ENCODE data around the gene BCLAF1.

Gene BCLAF1, protein sequence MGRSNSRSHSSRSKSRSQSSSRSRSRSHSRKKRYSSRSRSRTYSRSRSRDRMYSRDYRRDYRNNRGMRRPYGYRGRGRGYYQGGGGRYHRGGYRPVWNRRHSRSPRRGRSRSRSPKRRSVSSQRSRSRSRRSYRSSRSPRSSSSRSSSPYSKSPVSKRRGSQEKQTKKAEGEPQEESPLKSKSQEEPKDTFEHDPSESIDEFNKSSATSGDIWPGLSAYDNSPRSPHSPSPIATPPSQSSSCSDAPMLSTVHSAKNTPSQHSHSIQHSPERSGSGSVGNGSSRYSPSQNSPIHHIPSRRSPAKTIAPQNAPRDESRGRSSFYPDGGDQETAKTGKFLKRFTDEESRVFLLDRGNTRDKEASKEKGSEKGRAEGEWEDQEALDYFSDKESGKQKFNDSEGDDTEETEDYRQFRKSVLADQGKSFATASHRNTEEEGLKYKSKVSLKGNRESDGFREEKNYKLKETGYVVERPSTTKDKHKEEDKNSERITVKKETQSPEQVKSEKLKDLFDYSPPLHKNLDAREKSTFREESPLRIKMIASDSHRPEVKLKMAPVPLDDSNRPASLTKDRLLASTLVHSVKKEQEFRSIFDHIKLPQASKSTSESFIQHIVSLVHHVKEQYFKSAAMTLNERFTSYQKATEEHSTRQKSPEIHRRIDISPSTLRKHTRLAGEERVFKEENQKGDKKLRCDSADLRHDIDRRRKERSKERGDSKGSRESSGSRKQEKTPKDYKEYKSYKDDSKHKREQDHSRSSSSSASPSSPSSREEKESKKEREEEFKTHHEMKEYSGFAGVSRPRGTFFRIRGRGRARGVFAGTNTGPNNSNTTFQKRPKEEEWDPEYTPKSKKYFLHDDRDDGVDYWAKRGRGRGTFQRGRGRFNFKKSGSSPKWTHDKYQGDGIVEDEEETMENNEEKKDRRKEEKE

GRCh38 chr6:136289579-136290409, at the start of gene BCLAF1:
TSS of gene BCLAF1 (minus strand) at chr6:136289846. CDS start at chr6:136279866, 9,980 bp downstream.
- Histone ChIP-seq H3K4me1 (ENCODE audit: control insufficient read depth, insufficient read depth, low read length) (peaks cover 17% of the 10 kb centered on the region), H3K27me3 (ENCODE audit: control insufficient read depth in 1 of 2, insufficient read depth in 2 of 2, low read length in 2 of 2) (no peaks in the 10 kb centered on the region), H3K9ac (ENCODE audit: low read length in 2 of 2) (peak within 1 kb of the TSS; percentile 100), H3K27ac (ENCODE audit: low read length) (peak within 1 kb of the TSS; percentile 100), H3K9me3 (ENCODE audit: control insufficient read depth in 2 of 2, low read length in 2 of 2) (no peaks in the 10 kb centered on the region), H3K4me3 (ENCODE audit: low read length in 2 of 2) (peak within 1 kb of the TSS; percentile 95 to 100), H3K36me3 (ENCODE audit: control insufficient read depth in 2 of 2, insufficient read depth in 2 of 2, low read length in 2 of 2) (no peaks in the 10 kb centered on the region)

DNA sequence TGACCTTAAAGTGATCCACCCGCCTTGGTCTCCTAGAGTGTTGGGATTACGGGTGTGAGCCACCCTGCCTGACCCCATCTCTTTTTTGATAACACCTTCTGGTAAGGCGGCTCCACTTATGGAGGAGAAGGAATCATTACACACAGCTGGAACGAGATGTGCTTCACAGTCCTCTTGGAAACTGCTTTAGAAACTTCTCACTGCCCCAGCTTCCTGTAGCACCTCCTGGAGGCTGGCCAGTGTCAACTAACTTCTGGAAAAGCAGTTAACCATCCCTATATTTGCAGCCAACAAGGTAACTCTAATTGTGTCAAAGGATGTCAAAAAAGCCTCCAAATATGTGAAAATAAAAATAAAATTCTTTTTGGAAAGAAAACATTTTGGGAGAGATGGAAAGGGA, 48.8 kb upstream of the BCLAF1 start:
- Histone ChIP-seq H3K9ac (ENCODE audit: low read length in 2 of 2) (no peak overlapping the region), H3K27me3 (ENCODE audit: control insufficient read depth in 1 of 2, insufficient read depth in 2 of 2, low read length in 2 of 2) (no peaks in the 10 kb centered on the region), H3K4me1 (ENCODE audit: control insufficient read depth, insufficient read depth, low read length) (peaks cover 3% of the 10 kb centered on the region), H3K27ac (ENCODE audit: low read length) (no peak overlapping the region), H3K36me3 (ENCODE audit: control insufficient read depth in 2 of 2, insufficient read depth in 2 of 2, low read length in 2 of 2) (no peaks in the 10 kb centered on the region), H3K4me3 (ENCODE audit: low read length in 2 of 2) (no peak overlapping the region), H3K9me3 (ENCODE audit: control insufficient read depth in 2 of 2, low read length in 2 of 2) (no peaks in the 10 kb centered on the region)

- Histone ChIP-seq H3K36me3 (ENCODE audit: control insufficient read depth in 2 of 2, insufficient read depth in 2 of 2, low read length in 2 of 2) (no peaks in the 10 kb centered on the region), H3K27ac (ENCODE audit: low read length) (no peak overlapping the region), H3K9ac (ENCODE audit: low read length in 2 of 2) (no peak overlapping the region), H3K27me3 (ENCODE audit: control insufficient read depth in 1 of 2, insufficient read depth in 2 of 2, low read length in 2 of 2) (no peaks in the 10 kb centered on the region), H3K9me3 (ENCODE audit: control insufficient read depth in 2 of 2, low read length in 2 of 2) (no peaks in the 10 kb centered on the region), H3K4me3 (ENCODE audit: low read length in 2 of 2) (no peak overlapping the region), H3K4me1 (ENCODE audit: control insufficient read depth, insufficient read depth, low read length) (peaks cover 3% of the 10 kb centered on the region)
Observed at GRCh38 chr6:136337606-136338005, 48.0 kb upstream of the BCLAF1 start.

DNA sequence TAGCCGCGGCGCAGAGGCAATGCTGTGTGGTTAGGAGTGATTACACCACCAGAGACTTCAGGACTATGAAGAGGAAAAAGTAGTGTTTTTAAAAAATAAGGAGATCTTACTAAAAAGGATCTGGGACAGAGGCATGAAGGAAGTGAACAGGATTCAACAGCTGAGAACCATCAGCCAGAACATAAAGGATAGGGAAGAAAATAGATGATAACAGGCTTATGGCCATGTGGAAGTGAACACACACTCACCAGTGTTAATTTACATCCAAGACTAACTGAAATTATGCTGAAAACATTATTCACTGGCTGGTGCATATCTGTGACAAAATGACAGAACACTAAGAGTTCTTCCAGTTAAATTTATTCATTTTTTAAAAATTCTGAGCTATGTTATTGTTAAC, 47.5 kb upstream of the BCLAF1 start:
- Histone ChIP-seq H3K4me1 (ENCODE audit: control insufficient read depth, insufficient read depth, low read length) (peaks cover 3% of the 10 kb centered on the region), H3K27ac (ENCODE audit: low read length) (no peak overlapping the region), H3K27me3 (ENCODE audit: control insufficient read depth in 1 of 2, insufficient read depth in 2 of 2, low read length in 2 of 2) (no peaks in the 10 kb centered on the region), H3K36me3 (ENCODE audit: control insufficient read depth in 2 of 2, insufficient read depth in 2 of 2, low read length in 2 of 2) (no peaks in the 10 kb centered on the region), H3K4me3 (ENCODE audit: low read length in 2 of 2) (no peak overlapping the region), H3K9ac (ENCODE audit: low read length in 2 of 2) (no peak overlapping the region), H3K9me3 (ENCODE audit: control insufficient read depth in 2 of 2, low read length in 2 of 2) (no peaks in the 10 kb centered on the region)

DNA sequence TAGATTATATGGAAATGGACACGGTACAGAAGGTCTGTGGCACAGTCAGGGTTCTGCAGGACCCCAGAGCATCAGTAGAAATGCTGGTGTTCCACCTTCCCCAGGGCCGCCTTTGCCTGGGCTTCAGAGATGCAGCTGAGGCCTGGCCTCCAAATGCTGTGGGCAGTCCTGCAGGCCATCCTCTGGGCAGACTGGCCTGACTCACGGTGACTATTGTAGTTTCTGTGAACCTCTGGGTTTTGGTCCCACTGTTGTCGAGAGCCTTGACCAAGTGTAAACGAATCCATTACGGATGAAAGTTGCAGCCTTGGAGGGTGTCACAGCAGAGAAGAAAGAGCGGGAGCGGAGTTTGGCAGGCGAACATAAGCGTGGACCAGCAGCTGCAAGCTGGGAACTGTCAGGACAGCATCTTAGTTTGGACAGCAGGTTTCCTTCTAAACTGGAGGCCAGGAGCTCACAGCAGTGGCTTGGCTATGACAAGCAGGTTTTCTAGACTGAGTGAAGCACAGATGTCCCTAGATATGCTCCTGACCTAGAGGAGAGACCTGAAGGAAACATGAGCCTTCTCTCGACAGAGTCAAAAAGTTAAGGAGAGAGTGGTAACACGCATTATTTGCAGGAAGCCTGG, 46.2 kb upstream of the BCLAF1 start:
- Histone ChIP-seq H3K9me3 (ENCODE audit: control insufficient read depth in 2 of 2, low read length in 2 of 2) (no peaks in the 10 kb centered on the region), H3K36me3 (ENCODE audit: control insufficient read depth in 2 of 2, insufficient read depth in 2 of 2, low read length in 2 of 2) (no peaks in the 10 kb centered on the region), H3K27ac (ENCODE audit: low read length) (no peak overlapping the region), H3K4me3 (ENCODE audit: low read length in 2 of 2) (no peak overlapping the region), H3K27me3 (ENCODE audit: control insufficient read depth in 1 of 2, insufficient read depth in 2 of 2, low read length in 2 of 2) (no peaks in the 10 kb centered on the region), H3K4me1 (ENCODE audit: control insufficient read depth, insufficient read depth, low read length) (peaks cover 3% of the 10 kb centered on the region), H3K9ac (ENCODE audit: low read length in 2 of 2) (no peak overlapping the region)

DNA sequence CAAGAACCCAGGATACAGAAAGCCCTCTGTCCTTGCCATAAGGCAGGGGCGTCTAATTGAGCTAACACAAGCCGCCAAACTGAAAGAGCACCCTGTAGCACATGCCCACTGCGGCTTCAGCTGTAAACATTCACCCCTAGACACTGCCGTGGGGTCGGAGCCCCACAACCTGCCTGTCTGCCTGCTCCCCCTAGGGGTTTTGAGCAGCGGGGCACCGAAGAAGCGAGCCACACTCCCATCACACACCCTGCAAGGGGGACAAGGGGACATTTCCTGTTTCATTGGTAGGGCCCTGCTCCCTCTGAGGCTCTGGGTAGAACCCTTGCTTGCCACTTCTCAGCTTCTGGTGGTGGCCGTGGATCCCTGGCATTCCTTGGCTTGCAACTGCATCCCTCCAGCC, 45.2 kb upstream of the BCLAF1 start:
- H3K9me3 ChIP-seq (ENCODE audit: control insufficient read depth in 2 of 2, low read length in 2 of 2), result no peaks in the 10 kb centered on the region
- no peaks in the 10 kb centered on the region for H3K36me3 ChIP-seq (ENCODE audit: control insufficient read depth in 2 of 2, insufficient read depth in 2 of 2, low read length in 2 of 2)
- no peaks in the 10 kb centered on the region for H3K27me3 ChIP-seq (ENCODE audit: control insufficient read depth in 1 of 2, insufficient read depth in 2 of 2, low read length in 2 of 2)
- peaks cover 3% of the 10 kb centered on the region for H3K4me1 ChIP-seq (ENCODE audit: control insufficient read depth, insufficient read depth, low read length)
- no peak overlapping the region for H3K9ac ChIP-seq (ENCODE audit: low read length in 2 of 2)
- no peak overlapping the region for H3K27ac ChIP-seq (ENCODE audit: low read length)
- H3K4me3 ChIP-seq (ENCODE audit: low read length in 2 of 2), result no peak overlapping the region

DNA sequence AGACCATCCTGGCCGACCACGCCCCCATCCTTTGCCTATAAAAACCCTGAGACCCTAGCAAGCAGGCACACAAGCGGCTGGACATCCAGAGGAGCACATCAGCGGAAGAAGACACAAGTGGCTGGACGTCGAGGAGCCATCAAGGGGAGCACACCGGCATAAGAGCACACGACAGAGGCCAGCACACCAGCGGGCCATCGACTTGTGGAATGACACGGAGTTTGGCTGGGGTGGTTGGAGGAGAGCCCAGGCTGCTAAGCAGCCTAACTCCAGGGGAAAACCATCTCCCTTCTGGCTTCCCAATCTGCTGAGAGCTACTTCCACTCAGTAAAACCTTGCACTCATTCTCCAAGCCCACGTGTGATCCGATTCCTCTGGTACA, 44.8 kb upstream of the BCLAF1 start:
- H3K9ac ChIP-seq (ENCODE audit: low read length in 2 of 2), result no peak overlapping the region
- H3K36me3 ChIP-seq (ENCODE audit: control insufficient read depth in 2 of 2, insufficient read depth in 2 of 2, low read length in 2 of 2), result no peaks in the 10 kb centered on the region
- H3K4me3 ChIP-seq (ENCODE audit: low read length in 2 of 2), result no peak overlapping the region
- H3K9me3 ChIP-seq (ENCODE audit: control insufficient read depth in 2 of 2, low read length in 2 of 2), result no peaks in the 10 kb centered on the region
- no peak overlapping the region for H3K27ac ChIP-seq (ENCODE audit: low read length)
- no peaks in the 10 kb centered on the region for H3K27me3 ChIP-seq (ENCODE audit: control insufficient read depth in 1 of 2, insufficient read depth in 2 of 2, low read length in 2 of 2)
- peaks cover 3% of the 10 kb centered on the region for H3K4me1 ChIP-seq (ENCODE audit: control insufficient read depth, insufficient read depth, low read length)

DNA sequence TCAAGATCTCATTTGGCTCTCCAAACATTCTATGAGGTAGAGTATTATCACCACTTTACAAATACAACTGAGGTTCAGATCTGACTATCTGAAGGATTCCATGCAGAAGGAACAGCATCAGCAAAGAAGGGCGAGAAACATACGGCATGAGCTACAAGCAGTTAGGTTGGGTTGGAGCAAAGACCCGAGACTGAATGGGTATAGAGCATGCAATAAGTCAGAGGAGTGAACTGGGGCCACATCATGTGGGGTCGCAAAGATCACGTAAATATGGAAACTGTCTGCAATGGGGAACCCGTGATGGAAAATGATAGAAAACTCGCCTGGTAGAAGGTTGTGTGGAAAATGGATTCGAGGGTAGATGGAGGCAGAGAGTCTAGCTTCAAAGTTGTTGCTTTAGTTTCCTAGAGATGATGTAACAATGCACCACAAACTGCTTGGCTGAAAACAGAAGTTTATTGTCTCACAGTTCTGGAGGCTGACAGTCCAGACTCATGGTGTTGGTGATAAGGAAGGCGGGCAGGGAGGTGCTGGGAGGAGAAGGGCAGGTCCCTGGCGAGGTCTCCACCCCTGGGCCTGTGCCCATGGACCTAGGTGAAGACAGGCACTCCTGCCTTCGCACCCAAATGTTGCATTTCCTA, 44.3 kb upstream of the BCLAF1 start:
- Histone ChIP-seq H3K27me3 (ENCODE audit: control insufficient read depth in 1 of 2, insufficient read depth in 2 of 2, low read length in 2 of 2) (no peaks in the 10 kb centered on the region), H3K4me3 (ENCODE audit: low read length in 2 of 2) (no peak overlapping the region), H3K36me3 (ENCODE audit: control insufficient read depth in 2 of 2, insufficient read depth in 2 of 2, low read length in 2 of 2) (no peaks in the 10 kb centered on the region), H3K9ac (ENCODE audit: low read length in 2 of 2) (no peak overlapping the region), H3K27ac (ENCODE audit: low read length) (no peak overlapping the region), H3K4me1 (ENCODE audit: control insufficient read depth, insufficient read depth, low read length) (peaks cover 3% of the 10 kb centered on the region), H3K9me3 (ENCODE audit: control insufficient read depth in 2 of 2, low read length in 2 of 2) (no peaks in the 10 kb centered on the region)

GRCh38 chr6:136331461-136331860, 41.8 kb upstream of the BCLAF1 start:
- no peak overlapping the region for H3K27ac ChIP-seq (ENCODE audit: low read length)
- no peaks in the 10 kb centered on the region for H3K4me1 ChIP-seq (ENCODE audit: control insufficient read depth, insufficient read depth, low read length)
- no peak overlapping the region for H3K4me3 ChIP-seq (ENCODE audit: low read length in 2 of 2)
- no peak overlapping the region for H3K9ac ChIP-seq (ENCODE audit: low read length in 2 of 2)
- no peaks in the 10 kb centered on the region for H3K9me3 ChIP-seq (ENCODE audit: control insufficient read depth in 2 of 2, low read length in 2 of 2)
- no peaks in the 10 kb centered on the region for H3K36me3 ChIP-seq (ENCODE audit: control insufficient read depth in 2 of 2, insufficient read depth in 2 of 2, low read length in 2 of 2)
- H3K27me3 ChIP-seq (ENCODE audit: control insufficient read depth in 1 of 2, insufficient read depth in 2 of 2, low read length in 2 of 2), result no peaks in the 10 kb centered on the region

GRCh38 chr6:136330634-136331033, 41.0 kb upstream of the BCLAF1 start:
- Histone ChIP-seq H3K36me3 (ENCODE audit: control insufficient read depth in 2 of 2, insufficient read depth in 2 of 2, low read length in 2 of 2) (no peaks in the 10 kb centered on the region), H3K27me3 (ENCODE audit: control insufficient read depth in 1 of 2, insufficient read depth in 2 of 2, low read length in 2 of 2) (no peaks in the 10 kb centered on the region), H3K9ac (ENCODE audit: low read length in 2 of 2) (no peak overlapping the region), H3K4me1 (ENCODE audit: control insufficient read depth, insufficient read depth, low read length) (no peaks in the 10 kb centered on the region), H3K4me3 (ENCODE audit: low read length in 2 of 2) (no peak overlapping the region), H3K27ac (ENCODE audit: low read length) (no peak overlapping the region), H3K9me3 (ENCODE audit: control insufficient read depth in 2 of 2, low read length in 2 of 2) (no peaks in the 10 kb centered on the region)
